ENCODE results near the gene RUNX1.

The RUNX1 gene

DNA sequence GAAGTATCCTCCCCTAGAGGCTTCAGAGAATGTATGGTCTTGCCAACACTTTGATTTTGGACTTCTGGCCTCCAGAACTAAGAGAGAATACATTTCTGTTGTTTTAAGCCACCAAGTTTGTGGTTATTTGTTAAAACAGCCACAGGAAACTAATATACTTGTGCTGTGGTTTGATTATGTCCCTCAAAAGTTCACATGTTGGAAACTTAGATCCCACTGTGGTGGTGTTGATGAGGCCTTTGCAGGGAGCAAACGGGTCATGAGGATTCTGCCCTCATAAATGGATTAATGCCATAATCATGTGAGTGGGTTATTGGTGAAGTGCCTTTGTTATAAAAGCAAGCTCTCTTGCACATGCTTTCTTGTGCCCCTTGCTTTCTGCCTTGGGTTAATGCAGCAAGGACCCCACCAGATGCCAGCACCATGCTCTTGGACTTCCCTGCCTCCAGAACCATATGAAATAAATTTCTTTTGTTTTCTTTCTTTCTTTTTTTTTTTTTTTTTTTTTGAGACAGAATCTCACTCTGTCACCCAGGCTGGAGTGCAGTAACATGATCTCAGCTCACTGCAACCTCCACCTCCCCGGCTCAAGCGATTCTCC is 223.1 kb downstream of the RUNX1 start:
- ATAC-seq, result no peak
- no peak for DNase-seq

GRCh38 chr21:34825101-34825500 is 224.0 kb downstream of the RUNX1 start:
- ATAC-seq (no peak), DNase-seq (no peak)

- ATAC-seq, result no peak
Measured at GRCh38 chr21:34824314-34824713, 224.8 kb downstream of the RUNX1 start.

DNA sequence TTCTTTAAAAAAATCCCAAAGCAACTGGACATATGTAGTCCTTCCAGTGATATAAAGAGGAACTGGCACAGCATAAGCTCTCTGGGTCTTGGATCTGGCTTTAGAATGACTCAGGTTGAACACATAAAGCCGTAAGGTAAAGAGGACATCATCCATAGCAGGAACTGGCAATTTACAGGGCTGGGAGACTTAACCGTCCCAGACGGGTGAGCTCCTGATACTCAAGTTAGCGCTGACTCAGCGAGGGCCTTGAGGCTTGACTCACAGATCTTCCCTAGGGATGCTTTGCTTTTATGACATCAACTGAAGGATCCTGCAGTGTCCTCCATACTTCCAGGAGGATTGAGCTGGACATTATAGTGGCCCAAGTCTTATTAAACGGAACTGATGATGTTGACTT is 226.2 kb downstream of the RUNX1 start:
- ATAC-seq, result no peak
- no peak for DNase-seq

More at GRCh38 chr21:34824314-34824713, 224.8 kb downstream of the RUNX1 start:
- DNase-seq, result no peak

DNA sequence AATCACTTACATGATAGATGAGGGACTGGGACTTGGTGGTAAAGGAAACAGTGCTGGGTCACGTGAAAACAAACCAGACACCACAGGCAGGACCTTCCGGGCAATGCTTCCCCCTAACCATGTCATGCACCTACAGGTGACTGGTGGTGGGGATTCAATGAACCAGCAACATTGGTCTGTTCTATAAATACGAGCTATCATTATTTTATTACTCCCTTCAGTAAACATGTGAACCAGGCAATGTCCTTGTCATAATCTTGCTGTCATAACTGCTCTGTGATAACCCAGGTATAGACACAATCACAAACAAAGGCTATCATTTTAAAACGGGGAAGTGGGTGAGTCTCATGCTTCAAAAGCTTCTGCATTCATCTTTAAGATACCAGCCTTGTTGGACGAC is 226.9 kb downstream of the RUNX1 start:
- no peak for DNase-seq
- no peak for ATAC-seq

DNA sequence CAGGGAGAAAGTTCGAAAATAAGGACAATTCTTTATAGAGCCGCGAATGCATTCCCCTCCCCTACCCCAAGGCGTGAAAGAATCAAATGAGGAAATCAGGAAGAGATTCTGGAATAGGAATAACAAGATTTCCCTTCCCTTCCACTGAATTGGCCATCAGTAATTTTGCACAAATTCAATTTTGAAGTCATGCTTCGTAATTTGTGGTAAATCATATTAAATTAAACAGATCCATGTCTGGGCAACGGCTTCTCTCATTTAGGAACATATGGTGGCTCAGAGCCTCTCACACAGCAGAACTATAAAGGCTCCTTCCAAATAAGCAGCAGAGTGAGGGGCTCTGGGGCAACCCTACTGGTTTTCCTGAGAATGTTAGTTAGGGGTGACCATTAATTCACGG is 227.4 kb downstream of the RUNX1 start:
- DNase-seq (no peak), ATAC-seq (no peak)

DNA sequence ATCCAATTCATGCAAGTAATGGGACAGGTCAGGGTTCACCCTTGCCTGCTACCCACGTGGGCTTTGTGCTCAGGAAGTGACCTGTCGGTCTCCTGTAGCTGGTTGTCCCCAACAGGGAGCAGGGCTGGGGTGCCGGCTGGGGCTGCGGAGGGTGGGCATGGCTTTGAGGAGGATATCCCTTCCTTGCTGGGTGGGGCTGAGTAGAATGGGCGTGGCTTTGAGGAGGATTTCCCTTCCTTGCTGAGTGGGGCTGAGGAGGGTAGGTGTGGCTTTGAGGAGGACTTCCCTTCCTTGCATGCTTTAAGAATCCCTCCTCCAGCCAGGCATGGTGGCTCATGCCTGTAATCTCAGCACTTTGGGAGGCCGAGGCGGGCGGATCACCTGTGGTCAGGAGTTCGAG is 229.1 kb downstream of the RUNX1 start:
- DNase-seq (no peak), ATAC-seq (no peak)

GRCh38 chr21:34819357-34819999 is 229.6 kb downstream of the RUNX1 start:
- ATAC-seq (no peak), DNase-seq (no peak)

DNA sequence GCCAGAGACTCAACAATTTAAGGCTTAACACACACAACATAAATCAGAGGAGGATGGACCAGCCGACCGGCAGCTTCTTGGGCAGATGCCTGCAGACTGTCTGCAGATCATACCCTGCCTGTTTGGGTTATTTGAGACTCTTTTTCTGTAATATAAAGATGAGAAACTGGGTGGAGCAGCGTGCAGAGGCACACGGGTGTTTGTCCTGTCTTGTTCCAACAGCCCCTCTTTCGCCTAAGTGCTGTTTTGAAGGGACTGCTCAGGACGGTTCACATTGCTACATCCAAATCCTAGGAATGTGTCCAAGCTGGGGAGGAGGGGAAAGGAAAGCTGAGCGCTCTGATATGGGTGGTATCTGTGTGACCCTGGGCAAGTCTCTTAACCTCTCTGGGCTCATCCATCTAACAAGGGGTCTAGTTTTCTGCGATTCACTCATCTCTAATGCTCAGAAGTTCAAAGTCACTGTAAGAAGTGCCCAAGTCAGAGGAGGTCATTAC is 230.4 kb downstream of the RUNX1 start:
- DNase-seq (no peak), ATAC-seq (no peak)

DNA sequence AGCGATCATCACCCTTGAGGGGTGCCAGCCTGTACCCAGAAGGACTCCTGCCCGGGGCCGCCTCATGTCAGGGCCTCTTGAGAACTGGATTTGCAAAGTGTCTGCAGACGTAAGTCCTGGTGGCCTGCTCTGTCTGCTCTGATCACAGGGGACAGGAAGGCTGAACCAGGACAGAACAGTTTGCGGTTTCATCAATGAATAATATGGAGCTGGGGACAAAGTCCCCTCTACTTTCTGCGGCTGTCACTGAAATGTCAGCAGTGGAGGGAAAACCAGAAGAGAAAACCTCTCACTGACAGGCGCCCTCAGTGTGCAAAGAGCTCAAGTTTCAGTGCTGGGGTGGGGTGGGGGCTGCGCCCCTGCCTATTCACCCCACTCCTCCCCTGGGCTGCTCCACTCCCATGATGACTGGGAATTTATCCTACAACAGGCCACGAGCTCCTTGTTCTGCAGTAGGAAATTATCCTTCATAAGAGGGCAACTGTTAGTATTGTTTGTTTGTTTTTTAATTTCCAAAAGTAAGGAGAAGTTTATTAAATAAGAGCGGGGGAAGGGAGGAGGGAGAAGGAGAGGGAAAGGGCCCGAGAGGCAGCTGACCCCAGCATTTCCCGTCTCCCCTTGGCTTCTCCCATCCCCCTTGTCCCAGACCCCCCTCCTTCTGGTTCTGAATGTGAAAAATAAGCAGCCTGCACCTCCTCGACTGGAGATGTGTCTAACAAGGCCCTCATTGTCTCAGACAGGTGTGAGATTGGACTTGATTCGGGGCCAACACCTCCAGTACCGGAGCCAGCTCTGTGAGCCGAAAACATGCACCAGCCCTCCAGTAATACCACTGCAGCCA is 231.1 kb downstream of the RUNX1 start:
- ATAC-seq (no peak), DNase-seq (no peak)

- DNase-seq (no peak), ATAC-seq (no peak)
Measured at GRCh38 chr21:34815831-34816705, 233.0 kb downstream of the RUNX1 start.

GRCh38 chr21:34814529-34814951 is 234.6 kb downstream of the RUNX1 start:
- DNase-seq (no peak), ATAC-seq (no peak)

- DNase-seq, result no peak
- peak; percentile 65 for ATAC-seq
Measured at GRCh38 chr21:34813266-34813894, 235.7 kb downstream of the RUNX1 start.

DNA sequence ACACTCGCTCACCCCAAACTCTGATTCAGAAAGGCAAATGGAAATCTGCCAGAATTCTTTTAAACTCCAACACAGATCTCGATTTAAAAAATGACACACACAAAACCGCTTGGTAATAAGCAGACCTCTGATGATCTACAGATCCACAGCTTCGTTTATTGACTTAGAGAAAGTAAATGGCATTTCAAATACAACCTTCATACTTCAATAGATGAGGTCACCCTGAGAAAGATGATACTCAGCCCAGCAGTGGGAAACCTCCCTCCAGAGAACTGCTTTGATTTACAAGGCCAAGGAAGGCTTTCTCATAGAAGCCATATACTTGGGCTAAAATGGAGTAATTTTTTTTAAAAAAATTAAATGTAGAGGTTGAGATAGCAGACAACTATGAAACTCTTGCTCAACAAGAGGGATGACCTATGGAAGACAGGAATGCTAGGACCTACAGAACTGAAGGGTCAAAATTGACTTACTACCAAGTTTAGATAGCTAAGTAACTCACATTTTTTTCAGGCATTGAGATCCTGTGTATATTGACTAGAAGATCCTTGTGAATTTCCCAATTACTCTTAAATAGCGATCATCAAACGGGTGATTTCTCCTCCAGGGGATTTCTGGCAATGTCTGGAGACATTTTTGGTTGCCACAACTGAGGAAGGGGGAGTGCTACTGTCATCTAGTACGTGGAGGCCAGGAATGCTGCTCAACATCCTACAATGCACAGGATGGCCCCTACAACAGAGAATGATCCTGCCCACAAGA is 236.4 kb downstream of the RUNX1 start:
- DNase-seq, result no peak

GRCh38 chr21:34811368-34811767 is 237.7 kb downstream of the RUNX1 start:
- DNase-seq (no peak), ATAC-seq (no peak)

More for the DNA sequence above, 236.4 kb downstream of the RUNX1 start:
- ATAC-seq, result no peak

GRCh38 chr21:34810786-34811185 is 238.3 kb downstream of the RUNX1 start:
- ATAC-seq, result no peak
- DNase-seq, result no peak

GRCh38 chr21:34809822-34810221 is 239.3 kb downstream of the RUNX1 start:
- no peak for ATAC-seq
- DNase-seq, result no peak

DNA sequence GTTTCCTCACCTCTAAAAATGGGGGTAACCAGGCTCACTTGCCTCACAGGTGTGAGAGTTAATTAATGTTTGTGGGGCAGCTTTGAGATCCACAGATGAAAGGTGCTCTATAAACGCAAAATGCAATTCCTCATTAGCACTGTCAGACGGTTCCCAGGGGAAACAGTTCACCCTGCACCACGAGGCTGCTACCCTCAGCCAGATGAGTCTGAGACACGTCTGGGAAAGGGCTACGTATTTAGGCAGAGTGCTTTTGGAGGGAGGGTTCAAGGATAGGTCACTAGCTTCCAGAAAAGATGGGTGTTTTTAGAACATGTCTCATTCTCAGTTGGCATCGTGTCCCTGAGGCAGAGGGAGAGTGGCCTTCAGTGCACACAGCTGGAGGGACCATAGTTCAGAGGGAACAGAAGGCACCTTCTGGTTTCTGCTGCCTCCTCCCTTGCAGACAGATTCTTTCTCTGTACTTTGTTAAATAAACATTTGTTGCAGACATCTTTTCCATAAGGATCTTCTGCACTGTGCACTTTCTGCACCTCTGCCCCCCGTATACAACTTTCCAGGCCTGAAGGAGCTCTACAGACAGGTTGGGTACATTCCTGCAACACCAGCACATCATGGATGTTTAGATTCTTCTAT is 240.4 kb downstream of the RUNX1 start:
- DNase-seq, result no peak
- ATAC-seq, result no peak

GRCh38 chr21:34807881-34808568 is 241.1 kb downstream of the RUNX1 start:
- DNase-seq (peak; percentile 80), ATAC-seq (peak; percentile 46)
